OCI-LY7 (cell line): Measurements from ENCODE around the gene MAST2.

Experiments
- CTCF ChIP-seq: fragments of 200-600 bp; sonication (generic); conservative IDR thresholded peaks from 2 replicates; pipeline ENCODE4 v1.5.1; 2014; ENCODE audit warnings: mild to moderate bottlenecking, antibody characterized with exemption, low read length, moderate library complexity, mixed read lengths
- EZH2phosphoT487 ChIP-seq: fragments of 200-600 bp; sonication (generic); IDR thresholded peaks from 2 replicates; pipeline ENCODE4 v1.6.1; 2018; ENCODE audit warnings: low read depth, borderline replicate concordance, mild to moderate bottlenecking, mixed run types, antibody characterized with exemption, low read length, moderate library complexity, mixed read lengths

GRCh38 chr1:45796946-45797345 is 6.5 kb upstream of the MAST2 start:
- TF ChIP-seq CTCF: no peak
- TF ChIP-seq EZH2phosphoT487: no peak
